OCI-LY7 (cell line): ENCODE measurements around the gene SLC6A18.

Experiments used
- CTCF ChIP-seq: fragments of 200-600 bp; sonication (generic); conservative IDR thresholded peaks from 2 replicates; pipeline ENCODE4 v1.5.1; 2014; ENCODE audit warnings: mild to moderate bottlenecking, antibody characterized with exemption, low read length, moderate library complexity, mixed read lengths
- EZH2phosphoT487 ChIP-seq: fragments of 200-600 bp; sonication (generic); IDR thresholded peaks from 2 replicates; pipeline ENCODE4 v1.6.1; 2018; ENCODE audit warnings: low read depth, borderline replicate concordance, mild to moderate bottlenecking, mixed run types, antibody characterized with exemption, low read length, moderate library complexity, mixed read lengths

DNA sequence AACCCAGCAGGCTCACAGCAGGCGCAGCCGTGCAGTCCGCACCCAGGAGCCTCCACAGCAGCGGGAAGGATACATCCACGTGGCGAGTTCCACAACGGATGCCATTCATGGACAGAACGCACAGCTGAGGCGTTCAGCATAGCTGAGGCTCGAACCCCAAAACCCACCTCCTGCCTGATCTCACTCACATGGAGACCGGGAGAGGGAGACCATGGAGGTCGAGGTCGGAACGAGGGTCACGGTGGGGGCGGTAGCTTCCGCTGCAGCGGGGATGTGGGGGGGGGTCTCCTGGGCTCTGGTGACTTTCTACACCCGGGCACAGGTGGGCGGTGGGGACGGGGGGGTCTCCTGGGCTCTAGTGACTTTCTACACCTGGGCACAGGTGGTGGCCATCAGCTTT lies 52.1 kb downstream of the SLC6A18 start:
- TF ChIP-seq CTCF (no peak), EZH2phosphoT487 (no peak)
